COR-L47 (cell line): ENCODE data around the gene SUFU.
"Not testable (repeated sequence)": the region's sequence is repeated elsewhere in the genome, so short reads cannot be mapped to it uniquely, and the experiment has no call there.

Experiments
- DNase-seq: peaks from one replicate; lab custom pipeline; 2025; lab: John Stamatoyannopoulos, UW

SUFU gene

GRCh38 chr10:102652170-102652916 lies 148.6 kb downstream of the SUFU start:
- no peak for DNase-seq

- DNase-seq, result no peak
These were observed 149.3 kb downstream of the SUFU start for GRCh38 chr10:102653060-102653459.

GRCh38 chr10:102654566-102654965 lies 150.8 kb downstream of the SUFU start:
- no peak for DNase-seq

- no peak for DNase-seq
These were observed 151.2 kb downstream of the SUFU start for GRCh38 chr10:102654969-102655368.

GRCh38 chr10:102656026-102656425 lies 152.3 kb downstream of the SUFU start:
- no peak for DNase-seq

GRCh38 chr10:102656791-102657371 lies 153.1 kb downstream of the SUFU start:
- DNase-seq, result no peak

GRCh38 chr10:102657451-102657850 lies 153.7 kb downstream of the SUFU start:
- no peak for DNase-seq

GRCh38 chr10:102657984-102658724 lies 154.4 kb downstream of the SUFU start:
- no peak for DNase-seq

GRCh38 chr10:102658802-102659201 lies 155.0 kb downstream of the SUFU start:
- DNase-seq, result no peak

- peak; percentile 59 for DNase-seq
These were observed 157.3 kb downstream of the SUFU start for GRCh38 chr10:102660888-102661657.

- no peak for DNase-seq
These were observed 157.9 kb downstream of the SUFU start for GRCh38 chr10:102661658-102662028.

GRCh38 chr10:102665904-102666509 lies 162.2 kb downstream of the SUFU start:
- no peak for DNase-seq

GRCh38 chr10:102667411-102667810 lies 163.6 kb downstream of the SUFU start:
- not testable (repeated sequence) for DNase-seq

- no peak for DNase-seq
These were observed 164.7 kb downstream of the SUFU start for GRCh38 chr10:102668326-102669107.

GRCh38 chr10:102669206-102670064 lies 165.7 kb downstream of the SUFU start:
- DNase-seq, result no peak

GRCh38 chr10:102670065-102670670 lies 166.4 kb downstream of the SUFU start:
- no peak for DNase-seq

- DNase-seq, result no peak
These were observed 167.2 kb downstream of the SUFU start for GRCh38 chr10:102670871-102671434.

GRCh38 chr10:102673236-102673818 lies 169.6 kb downstream of the SUFU start:
- no peak for DNase-seq
